HEK293 (cell line): ENCODE measurements around the gene EIF4E1B.

ENCODE experiments used
- CTCF ChIA-PET: fragments of 350-600 bp; formaldehyde crosslinking; extraction: SDS; loops from one replicate; lab custom pipeline; 2021; ENCODE audit warnings: antibody characterized with exemption; lab: Yijun Ruan, JAX
- POLR2A ChIA-PET: fragments of 300-600 bp; formaldehyde crosslinking; extraction: SDS; loops from one replicate; lab custom pipeline; 2020; ENCODE audit warnings: antibody characterized with exemption, inconsistent platforms; lab: Yijun Ruan, JAX
- H3K27ac ChIP-seq: fragments of 200-500 bp; sonication (Bioruptor generic); 2 replicates; pipeline ENCODE4 v1.5.1; 2014; ENCODE audit warnings: low read depth, low read length, control low read depth, inconsistent platforms; ENCODE audit errors: extremely low read depth
- H3K36me3 ChIP-seq, 2 experiments: fragments of 200-500 bp in 1 of 2; sonication (Bioruptor generic) in 1 of 2; 1 replicate in 1 of 2; 2 replicates in 1 of 2; pipeline ENCODE4 v1.5.1; 2014 to 2017; ENCODE audit warnings: inconsistent platforms in 2 of 2, low read length in 2 of 2; ENCODE audit not compliant: control insufficient read depth in 2 of 2, insufficient read depth in 1 of 2
- H3K4me1 ChIP-seq: fragments of 200-500 bp; sonication (Bioruptor generic); 2 replicates; pipeline ENCODE4 v1.5.1; 2014; ENCODE audit warnings: mild to moderate bottlenecking, low read length, inconsistent platforms; ENCODE audit not compliant: control insufficient read depth, insufficient read depth
- H3K4me3 ChIP-seq: 2 replicates; pipeline ENCODE4 v1.5.1; 2011; ENCODE audit warnings: low read depth, mild to moderate bottlenecking, control low read depth, low read length, moderate library complexity
- H3K9me3 ChIP-seq: fragments of 200-500 bp; sonication (Bioruptor generic); 2 replicates; pipeline ENCODE4 v1.5.1; 2014; ENCODE audit warnings: low read depth, low read length, inconsistent platforms; ENCODE audit not compliant: control insufficient read depth, insufficient read depth
- CTCF ChIP-seq: fragments of 450-650 bp; formaldehyde crosslinking; IDR thresholded peaks from 2 replicates; pipeline ENCODE4 v1.5.1; 2016; ENCODE audit warnings: missing biosample characterization, missing genetic modification characterization
- GLI2 ChIP-seq: fragments of 450-650 bp; formaldehyde crosslinking; IDR thresholded peaks from 2 replicates; pipeline ENCODE4; 2017; ENCODE audit warnings: missing biosample characterization, missing genetic modification characterization, low read depth, borderline replicate concordance
- GLIS1 ChIP-seq: fragments of 450-650 bp; formaldehyde crosslinking; IDR thresholded peaks from 2 replicates; pipeline ENCODE4 v1.5.1; 2016; ENCODE audit warnings: missing biosample characterization, missing genetic modification characterization
- PATZ1 ChIP-seq: fragments of 450-650 bp; formaldehyde crosslinking; IDR thresholded peaks from 2 replicates; pipeline ENCODE4 v1.5.1; 2016; ENCODE audit warnings: missing biosample characterization, missing genetic modification characterization
- SALL2 ChIP-seq: fragments of 450-650 bp; formaldehyde crosslinking; IDR thresholded peaks from 2 replicates; pipeline ENCODE4 v1.5.0; 2017; ENCODE audit warnings: missing biosample characterization, mild to moderate bottlenecking, missing genetic modification characterization, borderline replicate concordance
- SP3 ChIP-seq: fragments of 450-650 bp; formaldehyde crosslinking; IDR thresholded peaks from 2 replicates; pipeline ENCODE4 v1.5.1; 2016; ENCODE audit warnings: missing biosample characterization, missing genetic modification characterization
- WT1 ChIP-seq: fragments of 450-650 bp; formaldehyde crosslinking; IDR thresholded peaks from 2 replicates; pipeline ENCODE4 v1.5.1; 2016; ENCODE audit warnings: missing biosample characterization, missing genetic modification characterization
- ZBTB1 ChIP-seq: fragments of 450-650 bp; formaldehyde crosslinking; IDR thresholded peaks from 2 replicates; pipeline ENCODE4 v1.5.1; 2016; ENCODE audit warnings: missing biosample characterization, missing genetic modification characterization
- ZIC2 ChIP-seq: fragments of 450-650 bp; formaldehyde crosslinking; IDR thresholded peaks from 2 replicates; pipeline ENCODE4 v1.5.1; 2016; ENCODE audit warnings: missing biosample characterization, missing genetic modification characterization
- ZNF114 ChIP-seq: fragments of 450-650 bp; formaldehyde crosslinking; IDR thresholded peaks from 2 replicates; pipeline ENCODE4 v1.5.0; 2017; ENCODE audit warnings: missing biosample characterization, missing genetic modification characterization
- ZNF19 ChIP-seq: fragments of 450-650 bp; formaldehyde crosslinking; IDR thresholded peaks from 2 replicates; pipeline ENCODE4; 2016; ENCODE audit warnings: missing biosample characterization, missing genetic modification characterization, low read depth
- ZNF239 ChIP-seq: fragments of 450-650 bp; formaldehyde crosslinking; IDR thresholded peaks from 2 replicates; pipeline ENCODE4 v1.5.1; 2016; ENCODE audit warnings: missing biosample characterization, missing genetic modification characterization
- ZNF341 ChIP-seq: fragments of 450-650 bp; formaldehyde crosslinking; IDR thresholded peaks from 2 replicates; pipeline ENCODE4; 2016; ENCODE audit warnings: low read depth, missing biosample characterization, missing genetic modification characterization
- ZNF366 ChIP-seq: fragments of 450-650 bp; formaldehyde crosslinking; conservative IDR thresholded peaks from 2 replicates; pipeline ENCODE4 v1.5.1; 2016; ENCODE audit warnings: missing biosample characterization, missing genetic modification characterization
- ZNF623 ChIP-seq: fragments of 450-650 bp; formaldehyde crosslinking; IDR thresholded peaks from 2 replicates; pipeline ENCODE4 v1.5.1; 2016; ENCODE audit warnings: missing biosample characterization, missing genetic modification characterization
- TF ChIP-seq, protein P1 (sequence below): fragments of 450-650 bp; IDR thresholded peaks from 2 replicates; pipeline ENCODE4 v1.5.1; 2018; ENCODE audit warnings: missing biosample characterization, missing genetic modification characterization
- TF ChIP-seq, protein P2 (sequence below): fragments of 450-650 bp; formaldehyde crosslinking; optimal IDR thresholded peaks from 2 replicates; pipeline ENCODE3; 2016; ENCODE audit warnings: missing biosample characterization, mild to moderate bottlenecking, missing genetic modification characterization
- TF ChIP-seq, protein P3 (sequence below): fragments of 450-650 bp; formaldehyde crosslinking; IDR thresholded peaks from 2 replicates; pipeline ENCODE4 v1.5.1; 2016; ENCODE audit warnings: missing biosample characterization, missing genetic modification characterization, borderline replicate concordance

The EIF4E1B gene

GRCh38 chr5:176637556-176637955 lies 7.1 kb downstream of the EIF4E1B start:
- TF ChIP-seq ZNF341 (tag by site-specific recombination) (peak; percentile 51), ZBTB1 (tag by site-specific recombination) (no peak), CTCF (tag by site-specific recombination) (no peak), WT1 (tag by site-specific recombination) (0 out of 2 replicates have a peak, but pooled peaks have one; percentile 28), ZNF19 (tag by site-specific recombination) (no peak)
- TF ChIP-seq, protein P1, sequence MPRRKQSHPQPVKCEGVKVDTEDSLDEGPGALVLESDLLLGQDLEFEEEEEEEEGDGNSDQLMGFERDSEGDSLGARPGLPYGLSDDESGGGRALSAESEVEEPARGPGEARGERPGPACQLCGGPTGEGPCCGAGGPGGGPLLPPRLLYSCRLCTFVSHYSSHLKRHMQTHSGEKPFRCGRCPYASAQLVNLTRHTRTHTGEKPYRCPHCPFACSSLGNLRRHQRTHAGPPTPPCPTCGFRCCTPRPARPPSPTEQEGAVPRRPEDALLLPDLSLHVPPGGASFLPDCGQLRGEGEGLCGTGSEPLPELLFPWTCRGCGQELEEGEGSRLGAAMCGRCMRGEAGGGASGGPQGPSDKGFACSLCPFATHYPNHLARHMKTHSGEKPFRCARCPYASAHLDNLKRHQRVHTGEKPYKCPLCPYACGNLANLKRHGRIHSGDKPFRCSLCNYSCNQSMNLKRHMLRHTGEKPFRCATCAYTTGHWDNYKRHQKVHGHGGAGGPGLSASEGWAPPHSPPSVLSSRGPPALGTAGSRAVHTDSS (tag by site-specific recombination): no peak
- no peaks in the 10 kb centered on the region for H3K4me1 ChIP-seq
- H3K4me3 ChIP-seq: no peak overlapping the region
- CTCF ChIA-PET: interaction anchor here (1.5 kb wide), 1 partner anchor 23 kb away, joined by 5 read pairs; no protein-coding TSS in a partner anchor
- POLR2A ChIA-PET: no interaction called here
- no peak overlapping the region for H3K27ac ChIP-seq
- no peaks in the 10 kb centered on the region for H3K9me3 ChIP-seq
- H3K36me3 ChIP-seq: no peaks in the 10 kb centered on the region

GRCh38 chr5:176638437-176638836 lies 8.0 kb downstream of the EIF4E1B start:
- ChIA-PET POLR2A (no interaction called here), CTCF (interaction anchor here (1.5 kb wide), 1 partner anchor 22 kb away, joined by 5 read pairs; no protein-coding TSS in a partner anchor)
- H3K36me3 ChIP-seq: no peaks in the 10 kb centered on the region
- no peaks in the 10 kb centered on the region for H3K4me1 ChIP-seq
- TF ChIP-seq SALL2 (tag by site-specific recombination) (no peak), ZNF239 (tag by site-specific recombination) (no peak), ZNF623 (tag by site-specific recombination) (peak; percentile 96)
- no peak overlapping the region for H3K4me3 ChIP-seq
- H3K27ac ChIP-seq: no peak overlapping the region
- no peaks in the 10 kb centered on the region for H3K9me3 ChIP-seq

DNA sequence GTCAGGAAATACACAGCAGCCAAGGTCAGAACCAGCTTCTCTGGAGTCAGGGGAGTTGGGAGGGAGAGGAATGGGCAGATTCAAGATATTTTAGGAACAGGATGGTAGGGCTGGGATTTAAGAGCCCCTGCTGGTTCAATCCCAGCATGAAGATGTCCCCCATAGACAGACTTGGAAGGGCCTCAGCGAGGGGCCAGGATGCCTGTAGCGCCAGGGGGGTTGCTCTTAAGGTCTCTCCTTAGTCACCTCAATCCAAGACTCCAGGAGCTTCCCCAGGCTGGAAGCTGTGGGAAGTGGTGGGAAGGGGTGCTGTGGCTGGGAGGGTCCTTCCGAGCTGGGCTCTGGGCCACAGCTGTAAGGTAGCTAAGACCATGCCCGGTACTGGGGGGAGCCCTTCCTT lies 8.7 kb downstream of the EIF4E1B start:
- TF ChIP-seq ZIC2 (peak; percentile 69), SP3 (no peak), PATZ1 (no peak)
- TF ChIP-seq, all 188 proteins: peak for 1
- Histone ChIP-seq H3K9me3 (no peaks in the 10 kb centered on the region), H3K4me3 (no peak overlapping the region), H3K36me3 (no peaks in the 10 kb centered on the region), H3K27ac (no peak overlapping the region), H3K4me1 (no peaks in the 10 kb centered on the region)
- ChIA-PET POLR2A (no interaction called here), CTCF (interaction anchor here (1.5 kb wide), 1 partner anchor 21 kb away, joined by 5 read pairs; no protein-coding TSS in a partner anchor)

DNA sequence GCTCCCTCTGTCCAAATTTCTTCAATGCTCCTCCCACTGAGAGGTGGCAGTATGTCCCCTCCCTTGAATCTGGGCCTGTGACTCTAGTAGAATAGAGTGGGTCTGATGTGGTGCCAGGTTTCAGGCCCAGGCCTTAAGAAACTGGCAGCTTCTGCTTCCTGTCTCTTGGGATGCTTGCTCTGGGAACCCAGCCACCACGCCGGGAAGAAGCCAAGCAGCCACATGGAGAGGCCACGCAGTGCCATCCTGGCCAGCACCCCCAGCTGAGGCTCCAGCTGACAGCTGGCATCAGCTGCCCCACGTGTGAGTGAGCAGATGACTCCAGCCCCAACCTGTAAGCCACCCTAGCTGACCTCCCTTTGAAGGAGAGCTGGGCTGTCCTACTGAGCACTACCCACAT lies 9.5 kb downstream of the EIF4E1B start:
- ChIA-PET POLR2A (no interaction called here), CTCF (interaction anchor here (0.7 kb wide), 2 partner anchors 66 to 1077 kb away, joined by 3 to 4 read pairs; no protein-coding TSS in a partner anchor)
- H3K4me3 ChIP-seq: no peak overlapping the region
- no peak overlapping the region for H3K27ac ChIP-seq
- no peaks in the 10 kb centered on the region for H3K4me1 ChIP-seq
- H3K36me3 ChIP-seq: no peaks in the 10 kb centered on the region
- TF ChIP-seq GLIS1 (tag by site-specific recombination) (peak; percentile 17; the same call in 1 of the 2 replicates), ZNF366 (tag by site-specific recombination) (no peak), ZNF114 (tag by site-specific recombination) (no peak), GLI2 (tag by site-specific recombination) (no peak)
- TF ChIP-seq, protein P2, sequence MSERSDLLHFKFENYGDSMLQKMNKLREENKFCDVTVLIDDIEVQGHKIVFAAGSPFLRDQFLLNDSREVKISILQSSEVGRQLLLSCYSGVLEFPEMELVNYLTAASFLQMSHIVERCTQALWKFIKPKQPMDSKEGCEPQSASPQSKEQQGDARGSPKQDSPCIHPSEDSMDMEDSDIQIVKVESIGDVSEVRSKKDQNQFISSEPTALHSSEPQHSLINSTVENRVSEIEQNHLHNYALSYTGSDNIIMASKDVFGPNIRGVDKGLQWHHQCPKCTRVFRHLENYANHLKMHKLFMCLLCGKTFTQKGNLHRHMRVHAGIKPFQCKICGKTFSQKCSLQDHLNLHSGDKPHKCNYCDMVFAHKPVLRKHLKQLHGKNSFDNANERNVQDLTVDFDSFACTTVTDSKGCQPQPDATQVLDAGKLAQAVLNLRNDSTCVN (tag by site-specific recombination): no peak
- TF ChIP-seq, protein P3, sequence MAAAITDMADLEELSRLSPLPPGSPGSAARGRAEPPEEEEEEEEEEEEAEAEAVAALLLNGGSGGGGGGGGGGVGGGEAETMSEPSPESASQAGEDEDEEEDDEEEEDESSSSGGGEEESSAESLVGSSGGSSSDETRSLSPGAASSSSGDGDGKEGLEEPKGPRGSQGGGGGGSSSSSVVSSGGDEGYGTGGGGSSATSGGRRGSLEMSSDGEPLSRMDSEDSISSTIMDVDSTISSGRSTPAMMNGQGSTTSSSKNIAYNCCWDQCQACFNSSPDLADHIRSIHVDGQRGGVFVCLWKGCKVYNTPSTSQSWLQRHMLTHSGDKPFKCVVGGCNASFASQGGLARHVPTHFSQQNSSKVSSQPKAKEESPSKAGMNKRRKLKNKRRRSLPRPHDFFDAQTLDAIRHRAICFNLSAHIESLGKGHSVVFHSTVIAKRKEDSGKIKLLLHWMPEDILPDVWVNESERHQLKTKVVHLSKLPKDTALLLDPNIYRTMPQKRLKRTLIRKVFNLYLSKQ (tag by site-specific recombination): no peak
- no peaks in the 10 kb centered on the region for H3K9me3 ChIP-seq
